GM23338 (cell line): ENCODE data around the gene RWDD3. TPM values are rescaled to one million over a fixed set of nuclear protein-coding genes. Genes with fewer than 3 reads are reported as not detected.

Experiments used
- ATAC-seq: fragments of 200-7000 bp; cut with Tn5 transposase; 3 replicates; pipeline ENCODE4 v1.9.1; 2020
- DNase-seq: peaks from one replicate; pipeline ENCODE4 v3.0.0-alpha.2; 2015; ENCODE audit warnings: low spot score
- H2AFZ ChIP-seq: fragments of 200-600 bp; sonication (generic); 2 replicates; pipeline ENCODE4 v1.8.0; 2016; ENCODE audit warnings: antibody characterized with exemption, mild to moderate bottlenecking, moderate library complexity
- H3F3A ChIP-seq: fragments of 200-600 bp; sonication (generic); replicated peaks from 2 replicates; pipeline ENCODE4 v1.8.0; 2017; ENCODE audit warnings: antibody characterized with exemption, mixed run types, low read depth
- H3K27ac ChIP-seq: fragments of 200-600 bp; sonication (generic); 2 replicates; pipeline ENCODE4 v1.6.1; 2016; ENCODE audit warnings: low read depth
- H3K27me3 ChIP-seq: fragments of 200-600 bp; sonication (generic); 2 replicates; pipeline ENCODE4 v1.8.0; 2016; ENCODE audit warnings: mild to moderate bottlenecking, mixed run types, moderate library complexity; ENCODE audit not compliant: insufficient read depth
- H3K36me3 ChIP-seq: fragments of 200-600 bp; sonication (generic); 2 replicates; pipeline ENCODE4 v1.8.0; 2016; ENCODE audit warnings: mild to moderate bottlenecking; ENCODE audit not compliant: insufficient read depth
- H3K4me1 ChIP-seq: fragments of 200-600 bp; sonication (generic); 2 replicates; pipeline ENCODE4 v1.8.0; 2016; ENCODE audit warnings: mild to moderate bottlenecking, moderate library complexity; ENCODE audit not compliant: insufficient read depth
- H3K4me2 ChIP-seq: fragments of 200-600 bp; sonication (generic); 2 replicates; pipeline ENCODE4 v1.7.1; 2017; ENCODE audit warnings: mixed run types
- H3K4me3 ChIP-seq: fragments of 200-600 bp; sonication (generic); 2 replicates; pipeline ENCODE4 v1.6.1; 2016; ENCODE audit warnings: mixed run types
- H3K79me2 ChIP-seq: fragments of 200-600 bp; sonication (generic); replicated peaks from 2 replicates; pipeline ENCODE4 v1.8.0; 2017; ENCODE audit warnings: mild to moderate bottlenecking; ENCODE audit not compliant: insufficient read depth
- H3K9me2 ChIP-seq: fragments of 200-600 bp; sonication (generic); 2 replicates; pipeline ENCODE4 v1.8.0; 2017; ENCODE audit not compliant: insufficient read depth
- H4K20me1 ChIP-seq: fragments of 200-600 bp; sonication (generic); replicated peaks from 2 replicates; pipeline ENCODE4 v1.8.0; 2017; ENCODE audit warnings: mild to moderate bottlenecking; ENCODE audit not compliant: insufficient read depth
- H3K27ac Mint-ChIP-seq: 2 replicates; pipeline ENCODE4 v1.8.0; 2020; ENCODE audit warnings: inconsistent platforms, mild to moderate bottlenecking, moderate library complexity, mixed read lengths
- H3K27me3 Mint-ChIP-seq: 3 replicates; pipeline ENCODE4 v1.8.0; 2022; ENCODE audit warnings: low read depth, mild to moderate bottlenecking, moderate library complexity, mixed read lengths, inconsistent platforms; ENCODE audit not compliant: insufficient read depth, poor library complexity
- H3K36me3 Mint-ChIP-seq: 3 replicates; pipeline ENCODE4 v1.8.0; 2021; ENCODE audit warnings: low read depth, mild to moderate bottlenecking, inconsistent platforms, moderate library complexity, mixed read lengths
- H3K4me1 Mint-ChIP-seq: 3 replicates; pipeline ENCODE4 v1.8.0; 2020; ENCODE audit warnings: mild to moderate bottlenecking, inconsistent platforms, mixed read lengths
- H3K4me3 Mint-ChIP-seq: 3 replicates; pipeline ENCODE4 v1.8.0; 2021; ENCODE audit warnings: moderate library complexity, mild to moderate bottlenecking, inconsistent platforms, mixed read lengths
- H3K9me3 Mint-ChIP-seq: 3 replicates; pipeline ENCODE4 v1.8.0; 2020; ENCODE audit warnings: moderate library complexity, mild to moderate bottlenecking, inconsistent platforms, mixed read lengths
- CTCF ChIP-seq, 2 experiments: fragments of 200-600 bp in 1 of 2; sonication (generic) in 1 of 2; conservative IDR thresholded peaks; 2 replicates each; pipeline versions ENCODE4 v1.5.1 to v1.6.1; 2016 to 2017; ENCODE audit warnings: antibody characterized with exemption in 2 of 2, low read depth in 2 of 2, mild to moderate bottlenecking in 2 of 2, moderate library complexity in 1 of 2
- ETS1 ChIP-seq: IDR thresholded peaks from 2 replicates; pipeline ENCODE4 v1.6.1; 2016; ENCODE audit warnings: antibody characterized with exemption
- EZH2phosphoT487 ChIP-seq: fragments of 200-600 bp; sonication (generic); IDR thresholded peaks from one replicate; pipeline ENCODE4 v1.8.1; 2018; ENCODE audit warnings: antibody characterized with exemption; ENCODE audit not compliant: unreplicated experiment
- NANOG ChIP-seq: IDR thresholded peaks from 2 replicates; pipeline ENCODE4 v1.6.1; 2016; ENCODE audit warnings: antibody characterized with exemption, borderline replicate concordance
- REST ChIP-seq: IDR thresholded peaks from one replicate; pipeline ENCODE4 v1.6.1; 2018; ENCODE audit warnings: antibody characterized with exemption; ENCODE audit not compliant: unreplicated experiment
- ZNF114 ChIP-seq: fragments of 250-450 bp; sonication (Bioruptor Pico); IDR thresholded peaks from 2 replicates; pipeline ENCODE4 v1.5.0; 2020; ENCODE audit warnings: mild to moderate bottlenecking, moderate library complexity
- ZNF331 ChIP-seq: fragments of 250-450 bp; sonication (Bioruptor Pico); IDR thresholded peaks from 2 replicates; pipeline ENCODE4 v1.5.0; 2020; ENCODE audit warnings: low read depth, mild to moderate bottlenecking, moderate library complexity
- polyA plus RNA-seq: library from polyadenylated mRNA; unstranded; fragments of >200 nt; fragmentation: Nextera tagmentation; extraction: Ambion mirVana; gene quantifications from 2 replicates; pipeline ENCODE4 v1.2.1, GENCODE V29; 2016
- total RNA-seq: library from RNA; depleted of rRNA; stranded (reverse); fragments of >200 nt; shearing (Covaris generic); gene quantifications from 2 replicates; pipeline ENCODE4 v1.2.3, GENCODE V29; 2014

Gene RWDD3
- total and polyA plus RNA-seq, 2 experiments from 2014 or later, result 19.3 to 50.7 TPM

GRCh38 chr1:95221306-95221705, 12.7 kb upstream of the RWDD3 start (continued):
- TF ChIP-seq REST, result no peak
- no peak for TF ChIP-seq ETS1

- DNase-seq (no peak), ATAC-seq (no peak)
- no peaks in the 10 kb centered on the region for H3K36me3 ChIP-seq
- no peak overlapping the region for H3K4me3 ChIP-seq
- no peaks in the 10 kb centered on the region for H3F3A ChIP-seq
- Mint-ChIP-seq H3K4me3 (no peak overlapping the region), H3K36me3 (peaks cover 6% of the 10 kb centered on the region; the same call in 1 of the 3 replicates), H3K27ac (no peak overlapping the region), H3K4me1 (peaks cover 10% of the 10 kb centered on the region; the same call in 2 of the 3 replicates), H3K9me3 (peaks cover 8% of the 10 kb centered on the region; the same call in 2 of the 3 replicates), H3K27me3 (no peaks in the 10 kb centered on the region)
- H2AFZ ChIP-seq, result no peak overlapping the region
- H3K4me2 ChIP-seq, result no peak overlapping the region
- 0 out of 2 replicates have a peak, but pooled peaks cover 5% of the 10 kb centered on the region for H3K4me1 ChIP-seq
- H4K20me1 ChIP-seq, result no peaks in the 10 kb centered on the region
- no peaks in the 10 kb centered on the region for H3K27me3 ChIP-seq
- H3K27ac ChIP-seq, result no peak overlapping the region
- no peak for TF ChIP-seq CTCF (conservative IDR thresholded peaks at IDR 0.05; ENCODE audit: low read depth in 2 of 2)
- TF ChIP-seq ZNF114 (CRISPR knock-in tag), result no peak
- no peak for TF ChIP-seq ZNF331 (CRISPR knock-in tag)
- no peak for TF ChIP-seq EZH2phosphoT487
- no peak for TF ChIP-seq NANOG
- no peak for TF ChIP-seq ETS1
- no peaks in the 10 kb centered on the region for H3K79me2 ChIP-seq
- H3K9me2 ChIP-seq, result peaks cover 10% of the 10 kb centered on the region; the same call in 1 of the 2 replicates
Observed at GRCh38 chr1:95222629-95223028, 11.4 kb upstream of the RWDD3 start.
